ENCODE measurements around the gene RYR3. TPM values are rescaled to one million over a fixed set of nuclear protein-coding genes. Genes with fewer than 3 reads are reported as not detected.

Gene RYR3
- total RNA-seq, 1 donor from 2014 or later, result 4.8 TPM

DNA sequence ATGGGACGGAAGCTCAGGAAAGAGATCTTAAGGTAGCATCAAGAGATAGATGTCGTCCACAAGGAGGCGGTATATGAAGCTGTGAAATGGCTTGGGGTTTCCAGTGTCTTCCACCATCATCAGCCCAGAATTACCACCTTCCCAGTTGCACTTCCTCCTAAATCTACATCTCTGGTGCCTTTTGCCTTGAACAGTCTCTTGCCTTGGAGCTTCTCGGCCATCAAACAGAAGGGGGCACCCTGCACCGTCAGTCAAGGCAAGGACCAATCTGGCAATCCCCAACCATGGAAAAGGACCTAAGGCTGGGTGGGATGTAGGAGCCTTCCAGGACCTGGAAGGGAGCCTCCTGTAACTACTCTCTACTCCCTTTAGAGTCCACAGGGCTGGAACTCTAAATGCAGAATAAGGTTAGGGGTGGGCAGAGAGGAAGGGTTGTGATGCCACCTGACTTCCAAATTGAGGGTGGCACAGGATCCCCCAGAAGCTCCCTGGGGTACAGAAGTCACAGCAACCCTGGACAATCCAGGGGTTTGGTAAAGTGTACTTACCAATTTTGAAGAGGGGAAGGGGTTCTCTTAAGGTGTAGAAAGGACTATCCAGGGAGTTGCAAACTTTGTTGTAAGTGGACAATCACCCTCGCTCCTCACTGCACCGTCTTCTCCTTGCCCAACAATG is 1.0 kb upstream of the RYR3 start:
- H3K9me3 Mint-ChIP-seq (ENCODE audit: unreplicated experiment), result no peaks in the 10 kb centered on the region
- H3K27ac Mint-ChIP-seq (ENCODE audit: unreplicated experiment), result no peak overlapping the region
- peak overlapping the region; percentile 84 for H3K4me3 Mint-ChIP-seq (ENCODE audit: unreplicated experiment)
- peak; percentile 49 for DNase-seq (ENCODE audit: low spot score)
- H3K4me1 Mint-ChIP-seq (ENCODE audit: unreplicated experiment), result peaks cover 20% of the 10 kb centered on the region
- TF ChIP-seq, protein P1, sequence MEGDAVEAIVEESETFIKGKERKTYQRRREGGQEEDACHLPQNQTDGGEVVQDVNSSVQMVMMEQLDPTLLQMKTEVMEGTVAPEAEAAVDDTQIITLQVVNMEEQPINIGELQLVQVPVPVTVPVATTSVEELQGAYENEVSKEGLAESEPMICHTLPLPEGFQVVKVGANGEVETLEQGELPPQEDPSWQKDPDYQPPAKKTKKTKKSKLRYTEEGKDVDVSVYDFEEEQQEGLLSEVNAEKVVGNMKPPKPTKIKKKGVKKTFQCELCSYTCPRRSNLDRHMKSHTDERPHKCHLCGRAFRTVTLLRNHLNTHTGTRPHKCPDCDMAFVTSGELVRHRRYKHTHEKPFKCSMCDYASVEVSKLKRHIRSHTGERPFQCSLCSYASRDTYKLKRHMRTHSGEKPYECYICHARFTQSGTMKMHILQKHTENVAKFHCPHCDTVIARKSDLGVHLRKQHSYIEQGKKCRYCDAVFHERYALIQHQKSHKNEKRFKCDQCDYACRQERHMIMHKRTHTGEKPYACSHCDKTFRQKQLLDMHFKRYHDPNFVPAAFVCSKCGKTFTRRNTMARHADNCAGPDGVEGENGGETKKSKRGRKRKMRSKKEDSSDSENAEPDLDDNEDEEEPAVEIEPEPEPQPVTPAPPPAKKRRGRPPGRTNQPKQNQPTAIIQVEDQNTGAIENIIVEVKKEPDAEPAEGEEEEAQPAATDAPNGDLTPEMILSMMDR (IDR thresholded peaks at IDR 0.05; ENCODE audit: unreplicated experiment), result no peak
- peaks cover 9% of the 10 kb centered on the region for H3K27me3 Mint-ChIP-seq (ENCODE audit: unreplicated experiment)
- H3K36me3 Mint-ChIP-seq (ENCODE audit: low read depth, unreplicated experiment), result no peaks in the 10 kb centered on the region

DNA sequence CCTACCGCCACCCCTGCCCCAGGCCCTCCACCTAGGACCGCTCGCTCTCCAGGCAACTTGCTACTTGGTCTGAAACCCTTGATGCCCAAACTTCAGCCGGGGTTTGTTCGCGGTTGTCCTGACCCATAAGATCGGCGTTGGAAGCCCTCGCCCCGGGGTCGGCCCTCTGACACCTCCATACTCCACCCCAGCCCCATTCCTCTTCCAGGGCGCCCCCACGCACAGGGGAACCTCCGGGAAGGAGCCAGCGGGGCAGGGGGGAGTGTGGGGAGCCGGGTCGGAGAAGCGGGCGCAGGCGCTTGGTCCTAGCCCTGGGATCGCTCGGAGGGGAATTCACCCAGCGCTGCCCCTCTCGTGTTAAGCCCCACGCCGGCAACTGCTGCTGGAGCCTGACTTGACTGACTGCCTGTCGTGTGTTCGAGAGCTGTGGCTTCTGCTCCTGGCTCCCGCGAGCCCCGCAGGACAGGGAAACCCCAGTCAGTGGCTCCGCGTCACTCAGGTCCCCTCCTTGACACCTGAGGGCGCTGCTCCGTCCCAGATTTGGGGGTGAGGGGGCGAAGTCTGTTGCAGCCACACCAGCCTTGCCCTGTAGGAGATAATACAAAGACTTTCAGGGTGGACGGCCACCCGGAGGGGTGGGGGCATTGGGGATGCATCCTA is 675 bp downstream of the RYR3 start:
- H3K27me3 Mint-ChIP-seq (ENCODE audit: unreplicated experiment), result peaks cover 9% of the 10 kb centered on the region
- peaks cover 15% of the 10 kb centered on the region for H3K4me1 Mint-ChIP-seq (ENCODE audit: unreplicated experiment)
- H3K9me3 Mint-ChIP-seq (ENCODE audit: unreplicated experiment), result no peaks in the 10 kb centered on the region
- peak; percentile 19 for DNase-seq (ENCODE audit: low spot score)
- TF ChIP-seq, protein P1 (IDR thresholded peaks at IDR 0.05; ENCODE audit: unreplicated experiment), result no peak
- H3K36me3 Mint-ChIP-seq (ENCODE audit: low read depth, unreplicated experiment), result no peaks in the 10 kb centered on the region
- peak overlapping the region; percentile 75 for H3K4me3 Mint-ChIP-seq (ENCODE audit: unreplicated experiment)
- no peak overlapping the region for H3K27ac Mint-ChIP-seq (ENCODE audit: unreplicated experiment)

DNA sequence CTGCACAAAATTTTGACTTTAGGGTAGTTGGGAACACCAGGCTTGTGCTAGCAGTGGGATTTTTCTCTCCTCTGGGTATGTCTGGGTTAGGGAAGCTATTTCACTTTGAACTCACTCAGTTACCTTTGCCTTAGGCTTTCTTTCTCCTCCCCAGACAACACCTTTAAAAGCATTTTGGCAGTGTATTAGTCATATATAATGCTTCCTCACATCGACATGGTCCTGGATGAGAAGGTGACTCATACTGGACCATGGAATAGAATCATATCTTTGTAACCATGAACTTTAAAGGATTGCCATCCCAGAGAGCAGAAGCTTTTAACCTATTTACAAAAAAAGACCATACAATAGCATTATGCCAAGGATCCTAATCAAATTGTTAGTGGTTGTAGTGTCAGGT is 2.7 kb downstream of the RYR3 start:
- Mint-ChIP-seq H3K27me3 (ENCODE audit: unreplicated experiment) (peaks cover 9% of the 10 kb centered on the region), H3K4me1 (ENCODE audit: unreplicated experiment) (peaks cover 23% of the 10 kb centered on the region), H3K4me3 (ENCODE audit: unreplicated experiment) (no peak overlapping the region), H3K9me3 (ENCODE audit: unreplicated experiment) (no peaks in the 10 kb centered on the region), H3K36me3 (ENCODE audit: low read depth, unreplicated experiment) (no peaks in the 10 kb centered on the region), H3K27ac (ENCODE audit: unreplicated experiment) (no peak overlapping the region)
- TF ChIP-seq, protein P1 (IDR thresholded peaks at IDR 0.05; ENCODE audit: unreplicated experiment), result no peak
- DNase-seq (ENCODE audit: low spot score), result no peak

DNA sequence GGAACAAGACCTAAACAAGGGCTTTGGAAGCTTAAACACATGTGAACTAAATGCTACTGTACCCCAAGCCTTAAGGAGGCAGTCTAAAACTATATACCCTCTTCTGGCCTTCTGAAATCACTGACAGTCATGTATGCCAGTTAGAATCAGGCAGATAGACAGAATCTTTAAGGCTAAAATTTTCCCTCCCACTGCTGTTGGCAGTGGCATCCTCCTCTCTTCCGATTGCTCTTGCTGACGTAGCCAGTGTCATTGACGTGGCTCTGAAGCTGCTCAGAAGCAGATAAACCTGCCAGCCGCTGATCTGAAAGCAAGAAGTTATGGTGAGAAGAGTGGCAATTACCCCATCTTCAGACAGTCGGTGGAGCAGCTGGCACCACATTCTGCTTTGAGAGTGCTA is 3.3 kb downstream of the RYR3 start:
- Mint-ChIP-seq H3K27me3 (ENCODE audit: unreplicated experiment) (peaks cover 9% of the 10 kb centered on the region), H3K4me3 (ENCODE audit: unreplicated experiment) (no peak overlapping the region), H3K27ac (ENCODE audit: unreplicated experiment) (no peak overlapping the region), H3K9me3 (ENCODE audit: unreplicated experiment) (no peaks in the 10 kb centered on the region), H3K4me1 (ENCODE audit: unreplicated experiment) (peaks cover 23% of the 10 kb centered on the region), H3K36me3 (ENCODE audit: low read depth, unreplicated experiment) (no peaks in the 10 kb centered on the region)
- TF ChIP-seq, protein P1 (IDR thresholded peaks at IDR 0.05; ENCODE audit: unreplicated experiment), result no peak
- DNase-seq (ENCODE audit: low spot score), result no peak

DNA sequence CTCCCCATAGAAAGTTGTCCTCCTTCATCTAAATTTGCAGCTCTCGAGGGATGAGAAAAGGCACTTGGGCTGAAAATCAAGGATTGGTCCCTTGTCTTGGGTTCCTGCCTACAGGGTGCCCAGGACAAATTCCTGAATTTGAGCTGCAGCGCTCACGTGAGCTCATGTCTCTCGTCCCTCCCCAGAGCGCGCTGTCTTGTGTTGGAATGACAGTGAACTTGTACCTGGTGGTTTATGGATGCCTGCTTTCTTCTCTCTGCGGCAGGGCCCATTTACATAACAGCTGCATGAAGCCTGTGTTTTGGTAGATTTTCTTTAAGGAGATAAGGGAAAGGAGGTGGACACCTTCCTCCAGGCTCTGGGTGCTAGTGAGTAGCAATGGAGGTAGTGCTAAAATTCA is 4.3 kb downstream of the RYR3 start:
- TF ChIP-seq, protein P1 (IDR thresholded peaks at IDR 0.05; ENCODE audit: unreplicated experiment), result no peak
- Mint-ChIP-seq H3K4me3 (ENCODE audit: unreplicated experiment) (no peak overlapping the region), H3K9me3 (ENCODE audit: unreplicated experiment) (no peaks in the 10 kb centered on the region), H3K27me3 (ENCODE audit: unreplicated experiment) (peaks cover 4% of the 10 kb centered on the region), H3K4me1 (ENCODE audit: unreplicated experiment) (peaks cover 19% of the 10 kb centered on the region), H3K27ac (ENCODE audit: unreplicated experiment) (no peak overlapping the region), H3K36me3 (ENCODE audit: low read depth, unreplicated experiment) (no peaks in the 10 kb centered on the region)
- DNase-seq (ENCODE audit: low spot score), result no peak

Data from endothelial cell (in vitro differentiated cells).